Kidney (tissue), 14 donors: Measurements from ENCODE around the gene SMYD3. TPM values are rescaled to one million over a fixed set of nuclear protein-coding genes. Genes with fewer than 3 reads are reported as not detected.

Experiments used
- DNase-seq, 5 donors: peaks; one replicate each; pipeline ENCODE4 v3.0.0-alpha.2; 2013 to 2020
- FAIRE-seq: peaks from 2 replicates; lab custom pipeline; 2012; peaks lifted over from hg19 to GRCh38; lab: Jason Lieb, UNC
- H3K27ac ChIP-seq, 2 donors: one replicate each; pipeline ENCODE4 v1.7.0; 2013; ENCODE audit warnings: low read depth in 2 of 2, low read length in 2 of 2, inconsistent platforms in 1 of 2
- H3K27me3 ChIP-seq: one replicate; pipeline ENCODE4 v1.7.1; 2013; ENCODE audit warnings: low read length, inconsistent platforms; ENCODE audit not compliant: control insufficient read depth, insufficient read depth
- H3K36me3 ChIP-seq, 3 donors: one replicate each; pipeline versions ENCODE4 v1.7.0 to v1.7.1; 2013; ENCODE audit warnings: low read length in 3 of 3, control low read depth in 1 of 3, inconsistent platforms in 1 of 3; ENCODE audit not compliant: insufficient read depth in 3 of 3, control insufficient read depth in 2 of 3
- H3K4me1 ChIP-seq, 3 donors: one replicate each; pipeline versions ENCODE4 v1.7.0 to v1.7.1; 2013; ENCODE audit warnings: low read length in 3 of 3, inconsistent platforms in 1 of 3, low read depth in 1 of 3; ENCODE audit not compliant: control insufficient read depth in 2 of 3, insufficient read depth in 2 of 3
- H3K4me3 ChIP-seq, 3 donors: one replicate each; pipeline versions ENCODE4 v1.7.0 to v1.8.1; 2013; ENCODE audit warnings: low read length in 3 of 3, control low read depth in 1 of 3, inconsistent platforms in 1 of 3
- H3K9ac ChIP-seq, 3 donors: one replicate each; pipeline versions ENCODE4 v1.7.0 to v1.7.1; 2013; ENCODE audit warnings: low read length in 3 of 3, control low read depth in 1 of 3, inconsistent platforms in 1 of 3
- H3K9me3 ChIP-seq, 3 donors: one replicate each; pipeline versions ENCODE4 v1.7.0 to v1.7.1; 2013; ENCODE audit warnings: low read length in 3 of 3, control low read depth in 1 of 3, inconsistent platforms in 1 of 3; ENCODE audit not compliant: control insufficient read depth in 2 of 3, insufficient read depth in 1 of 3
- intact Hi-C: fragments of 100-400 bp; cut with DNase I; formaldehyde crosslinking; loops from one replicate; pipeline ENCODE4 v1.11.1; 2022
- polyA plus RNA-seq: library from polyadenylated mRNA; stranded (reverse); fragments of 350-450 nt; fragmentation: Illumina TruSeq; extraction: RNeasy Lipid Tissue Mini Kit (QIAGEN cat#74804); gene quantifications from one replicate; pipeline ENCODE4 v1.2.3, GENCODE V29; 2014; ENCODE audit warnings: low read depth, low replicate concordance; ENCODE audit not compliant: insufficient read depth
- total RNA-seq: library from RNA; stranded (reverse); fragmentation: NEBNext Ultra II Directional; extraction: Animal tissue kit (Norgen Biotek cat#: 25700); gene quantifications from one replicate; pipeline ENCODE4 v1.2.1, GENCODE V29; 2021
- TF ChIP-seq, protein P1 (sequence below): IDR thresholded peaks from 3 replicates; pipeline ENCODE4 v1.5.1; 2012; ENCODE audit warnings: mild to moderate bottlenecking, moderate library complexity, borderline replicate concordance; ENCODE audit not compliant: insufficient read depth; ENCODE audit errors: extremely low read depth
- donor health status: control.
- donor health status: control.
- donor health status: control.
- donor health status: control.
- donor health status: control.
- donor health status: DM: yes; HTN: yes; CAD: no.
- donor health status: Normal renal cell carcinoma (clear cell type).

SMYD3 gene
- total and polyA plus RNA-seq, 2 donors from 2014 or later = 23.3 to 23.9 TPM

DNA sequence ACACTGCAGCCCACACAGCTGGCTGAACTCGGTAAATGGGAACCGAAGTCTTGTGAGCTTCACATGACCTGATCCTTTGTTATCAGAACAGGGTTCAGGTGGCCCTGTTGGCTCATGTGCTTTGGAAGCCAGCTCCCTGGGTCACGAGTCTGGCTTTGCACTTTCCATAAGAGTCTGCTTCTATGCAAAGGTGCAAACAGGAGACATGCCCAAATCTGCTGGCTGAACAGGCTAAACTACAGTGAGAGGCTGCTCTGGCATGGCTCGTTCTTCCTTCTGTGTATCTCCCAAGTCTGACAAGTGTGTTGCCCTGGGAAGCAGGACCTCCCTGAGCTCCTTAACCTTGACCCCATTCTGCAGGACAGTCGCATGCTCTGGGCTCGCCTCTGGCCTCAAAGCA, 802.7 kb downstream of the SMYD3 start:
- Histone ChIP-seq H3K36me3 (no peaks in the 10 kb centered on the region), H3K9ac (no peak overlapping the region), H3K27ac (no peak overlapping the region), H3K27me3 (no peaks in the 10 kb centered on the region), H3K9me3 (no peaks in the 10 kb centered on the region), H3K4me1 (no peaks in the 10 kb centered on the region), H3K4me3 (no peak overlapping the region)
- TF ChIP-seq, protein P1, sequence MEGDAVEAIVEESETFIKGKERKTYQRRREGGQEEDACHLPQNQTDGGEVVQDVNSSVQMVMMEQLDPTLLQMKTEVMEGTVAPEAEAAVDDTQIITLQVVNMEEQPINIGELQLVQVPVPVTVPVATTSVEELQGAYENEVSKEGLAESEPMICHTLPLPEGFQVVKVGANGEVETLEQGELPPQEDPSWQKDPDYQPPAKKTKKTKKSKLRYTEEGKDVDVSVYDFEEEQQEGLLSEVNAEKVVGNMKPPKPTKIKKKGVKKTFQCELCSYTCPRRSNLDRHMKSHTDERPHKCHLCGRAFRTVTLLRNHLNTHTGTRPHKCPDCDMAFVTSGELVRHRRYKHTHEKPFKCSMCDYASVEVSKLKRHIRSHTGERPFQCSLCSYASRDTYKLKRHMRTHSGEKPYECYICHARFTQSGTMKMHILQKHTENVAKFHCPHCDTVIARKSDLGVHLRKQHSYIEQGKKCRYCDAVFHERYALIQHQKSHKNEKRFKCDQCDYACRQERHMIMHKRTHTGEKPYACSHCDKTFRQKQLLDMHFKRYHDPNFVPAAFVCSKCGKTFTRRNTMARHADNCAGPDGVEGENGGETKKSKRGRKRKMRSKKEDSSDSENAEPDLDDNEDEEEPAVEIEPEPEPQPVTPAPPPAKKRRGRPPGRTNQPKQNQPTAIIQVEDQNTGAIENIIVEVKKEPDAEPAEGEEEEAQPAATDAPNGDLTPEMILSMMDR = no peak
- no peak for FAIRE-seq
- intact Hi-C loops = no loop called here
- no peak for DNase-seq

DNA sequence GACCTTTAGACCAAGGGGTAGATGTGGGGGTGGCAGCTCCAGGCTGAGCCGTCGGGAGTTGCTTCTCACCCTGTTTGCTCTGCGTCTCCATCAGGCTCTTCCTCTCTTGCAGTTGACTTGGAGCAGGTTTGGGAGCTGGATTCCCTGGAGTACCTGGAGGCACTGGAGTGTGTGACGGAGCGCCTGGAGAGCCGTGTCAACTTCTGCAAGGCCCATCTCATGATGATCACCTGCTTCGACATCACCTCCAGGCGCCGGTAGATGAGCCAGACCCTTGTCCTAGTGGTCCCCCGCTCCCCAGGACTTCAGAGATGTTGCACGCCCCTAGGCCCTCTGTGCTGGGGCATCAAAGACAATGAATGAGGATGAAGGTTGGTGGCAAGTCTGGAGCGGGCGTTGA, 804.7 kb downstream of the SMYD3 start:
- H3K9me3 ChIP-seq = no peaks in the 10 kb centered on the region
- H3K4me1 ChIP-seq = no peaks in the 10 kb centered on the region
- no peaks in the 10 kb centered on the region for H3K36me3 ChIP-seq
- DNase-seq (no peak), FAIRE-seq (no peak)
- TF ChIP-seq, protein P1 = no peak
- no peak overlapping the region for H3K27ac ChIP-seq
- H3K4me3 ChIP-seq = no peak overlapping the region
- intact Hi-C loops = no loop called here
- no peaks in the 10 kb centered on the region for H3K27me3 ChIP-seq
- no peak overlapping the region for H3K9ac ChIP-seq

DNA sequence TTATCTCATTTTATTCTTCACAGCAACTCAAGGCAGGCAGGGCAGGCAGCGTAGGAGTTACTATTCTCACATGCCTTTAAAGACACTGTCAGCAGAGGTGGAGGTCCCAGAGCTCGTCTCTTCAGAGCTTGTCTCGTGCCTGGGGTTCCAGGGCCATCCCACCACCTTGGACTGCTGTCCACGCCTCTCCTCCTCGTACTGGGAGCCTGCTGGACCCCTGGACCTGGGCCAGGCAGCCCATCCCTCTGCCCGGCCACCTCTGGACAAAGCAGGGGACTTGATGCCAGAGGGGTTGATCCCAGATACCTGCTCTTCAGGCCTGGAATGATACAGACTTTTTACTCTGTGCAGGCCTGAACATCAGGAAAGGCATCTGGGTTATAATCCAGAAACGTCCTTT, 805.4 kb downstream of the SMYD3 start:
- TF ChIP-seq, protein P1 = no peak
- H3K9ac ChIP-seq = no peak overlapping the region
- no peak overlapping the region for H3K4me3 ChIP-seq
- peak in 1 of 5 donors; percentile 45 for DNase-seq
- no peaks in the 10 kb centered on the region for H3K36me3 ChIP-seq
- no peaks in the 10 kb centered on the region for H3K9me3 ChIP-seq
- no peak overlapping the region for H3K27ac ChIP-seq
- no peaks in the 10 kb centered on the region for H3K27me3 ChIP-seq
- H3K4me1 ChIP-seq = no peaks in the 10 kb centered on the region
- FAIRE-seq = no peak
- intact Hi-C loops = no loop called here

DNA sequence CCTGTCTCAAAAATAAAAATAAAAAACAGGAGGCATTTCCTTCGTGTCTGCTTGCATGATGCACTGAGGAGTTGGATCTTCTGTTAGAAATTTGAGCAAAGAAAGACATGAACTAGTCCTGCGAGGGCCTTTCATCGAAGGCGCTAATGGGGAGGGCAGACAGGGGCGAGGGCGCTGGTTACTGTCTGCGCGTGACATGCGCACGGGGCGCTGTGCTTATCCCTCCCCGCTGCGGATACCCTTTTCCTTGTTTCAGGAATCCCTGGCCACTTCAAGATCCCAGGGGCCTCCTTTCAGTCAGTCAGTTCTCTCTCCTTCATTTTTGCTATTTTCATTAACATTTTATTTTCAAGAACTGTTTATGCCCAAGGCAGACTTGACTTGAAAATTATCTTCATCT, 806.4 kb downstream of the SMYD3 start:
- H3K27ac ChIP-seq = no peak overlapping the region
- no peak overlapping the region for H3K4me3 ChIP-seq
- no peak overlapping the region for H3K9ac ChIP-seq
- no peaks in the 10 kb centered on the region for H3K27me3 ChIP-seq
- intact Hi-C loops = no loop called here
- FAIRE-seq (no peak), DNase-seq (peak in 1 of 5 donors; percentile 29)
- no peaks in the 10 kb centered on the region for H3K9me3 ChIP-seq
- H3K36me3 ChIP-seq = no peaks in the 10 kb centered on the region
- H3K4me1 ChIP-seq = no peaks in the 10 kb centered on the region
- TF ChIP-seq, protein P1 = no peak
